Body of pancreas (tissue), 4 donors: ENCODE measurements around the gene PIP5K1B.

Source experiments
- POLR2A ChIP-seq, 3 donors: fragments of 450-650 bp; IDR thresholded peaks; one replicate each; pipeline ENCODE4 v1.6.1; 2016; ENCODE audit warnings: antibody characterized with exemption in 3 of 3, mild to moderate bottlenecking in 2 of 3
- TF ChIP-seq, protein P1 (sequence below), 7 experiments: fragments of 450-650 bp in 4 of 7; fragments of 200-600 bp in 3 of 7; sonication (generic) in 3 of 7; IDR thresholded peaks; one replicate each; pipeline ENCODE4 v1.5.1; 2016 to 2019; ENCODE audit warnings: antibody characterized with exemption in 7 of 7

DNA sequence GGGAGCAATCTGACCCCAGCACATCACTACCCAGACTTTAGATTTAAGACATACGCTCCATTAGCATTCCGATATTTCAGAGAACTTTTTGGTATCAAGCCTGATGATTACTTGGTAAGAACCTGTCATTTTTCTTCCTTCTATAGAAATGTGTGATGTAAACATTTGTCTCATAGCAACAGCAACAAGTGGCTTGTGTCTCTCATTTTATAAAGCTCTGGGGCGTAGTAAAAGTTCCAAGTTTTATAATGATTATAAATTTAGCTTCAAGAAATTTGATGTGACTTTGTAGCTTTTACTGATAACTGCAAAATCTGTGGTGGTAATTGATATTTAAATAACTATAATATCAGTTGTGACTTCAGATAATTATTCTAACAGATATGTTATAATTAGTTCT, 171.6 kb downstream of the PIP5K1B start:
- TF ChIP-seq, protein P1, sequence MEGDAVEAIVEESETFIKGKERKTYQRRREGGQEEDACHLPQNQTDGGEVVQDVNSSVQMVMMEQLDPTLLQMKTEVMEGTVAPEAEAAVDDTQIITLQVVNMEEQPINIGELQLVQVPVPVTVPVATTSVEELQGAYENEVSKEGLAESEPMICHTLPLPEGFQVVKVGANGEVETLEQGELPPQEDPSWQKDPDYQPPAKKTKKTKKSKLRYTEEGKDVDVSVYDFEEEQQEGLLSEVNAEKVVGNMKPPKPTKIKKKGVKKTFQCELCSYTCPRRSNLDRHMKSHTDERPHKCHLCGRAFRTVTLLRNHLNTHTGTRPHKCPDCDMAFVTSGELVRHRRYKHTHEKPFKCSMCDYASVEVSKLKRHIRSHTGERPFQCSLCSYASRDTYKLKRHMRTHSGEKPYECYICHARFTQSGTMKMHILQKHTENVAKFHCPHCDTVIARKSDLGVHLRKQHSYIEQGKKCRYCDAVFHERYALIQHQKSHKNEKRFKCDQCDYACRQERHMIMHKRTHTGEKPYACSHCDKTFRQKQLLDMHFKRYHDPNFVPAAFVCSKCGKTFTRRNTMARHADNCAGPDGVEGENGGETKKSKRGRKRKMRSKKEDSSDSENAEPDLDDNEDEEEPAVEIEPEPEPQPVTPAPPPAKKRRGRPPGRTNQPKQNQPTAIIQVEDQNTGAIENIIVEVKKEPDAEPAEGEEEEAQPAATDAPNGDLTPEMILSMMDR (IDR thresholded peaks at IDR 0.05) = no peak
- TF ChIP-seq POLR2A (IDR thresholded peaks at IDR 0.05) = no peak
